ENCODE data around the gene WDR76. TPM values are rescaled to one million over a fixed set of nuclear protein-coding genes. Genes with fewer than 3 reads are reported as not detected.
"Not testable (repeated sequence)": the region's sequence is repeated elsewhere in the genome, so short reads cannot be mapped to it uniquely, and the experiment has no call there.

WDR76 gene
- polyA plus RNA-seq, 1 of the 3 experiments (the other 2 are of a cell fraction), result 1.8 TPM

DNA sequence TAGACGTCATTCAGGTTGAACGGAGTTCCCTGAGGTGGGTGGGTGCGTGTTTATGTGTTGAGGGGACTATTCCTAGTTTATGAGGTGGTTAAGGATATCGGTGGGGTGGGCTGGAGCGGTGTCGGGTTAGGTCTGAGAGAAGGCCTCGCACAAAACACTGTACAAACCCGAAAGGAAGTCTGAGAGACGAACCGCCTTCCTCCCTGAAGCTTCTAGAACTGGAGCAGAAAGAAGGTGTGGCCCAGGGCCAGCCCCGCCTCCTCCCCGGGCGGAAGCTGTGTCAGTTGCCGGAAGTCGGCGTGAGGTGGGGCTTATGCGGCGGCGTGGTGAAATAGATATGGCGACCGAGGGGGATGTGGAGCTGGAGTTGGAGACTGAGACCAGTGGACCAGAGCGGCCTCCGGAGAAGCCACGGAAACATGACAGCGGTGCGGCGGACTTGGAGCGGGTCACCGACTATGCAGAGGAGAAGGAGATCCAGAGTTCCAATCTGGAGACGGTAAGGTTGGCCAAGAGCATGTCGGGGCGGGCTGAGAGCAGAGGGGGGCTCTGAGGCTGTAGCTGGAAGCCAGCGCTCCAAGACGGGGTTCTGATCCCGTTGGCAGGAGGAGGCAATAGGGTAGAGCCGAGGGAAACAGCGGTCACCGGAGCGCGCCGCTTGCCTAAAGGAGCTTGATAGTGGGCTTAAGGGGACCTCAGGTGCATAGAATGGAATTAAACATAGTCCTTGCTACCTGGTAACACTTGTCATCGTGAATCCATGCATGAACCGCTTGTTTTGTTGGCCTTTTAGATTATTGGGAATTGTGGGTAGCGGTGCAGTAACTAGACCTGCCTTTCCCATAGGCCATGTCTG is 26.3 kb upstream of the WDR76 start, which contains the start of gene HYPK (continued):
- TF ChIP-seq, protein P1, sequence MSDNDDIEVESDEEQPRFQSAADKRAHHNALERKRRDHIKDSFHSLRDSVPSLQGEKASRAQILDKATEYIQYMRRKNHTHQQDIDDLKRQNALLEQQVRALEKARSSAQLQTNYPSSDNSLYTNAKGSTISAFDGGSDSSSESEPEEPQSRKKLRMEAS (IDR thresholded peaks at IDR 0.05; ENCODE audit: low read depth), result peak; percentile 93
- TF ChIP-seq FOSL2 (IDR thresholded peaks at IDR 0.05; ENCODE audit: borderline replicate concordance, low read depth), result no peak
- TF ChIP-seq FOXM1 (IDR thresholded peaks at IDR 0.05; ENCODE audit: low read depth), result no peak
- no peak for TF ChIP-seq RCOR1 (IDR thresholded peaks at IDR 0.05; ENCODE audit: low read length)
- no peak for TF ChIP-seq TCF12 (IDR thresholded peaks at IDR 0.05)
- TF ChIP-seq, protein P2, sequence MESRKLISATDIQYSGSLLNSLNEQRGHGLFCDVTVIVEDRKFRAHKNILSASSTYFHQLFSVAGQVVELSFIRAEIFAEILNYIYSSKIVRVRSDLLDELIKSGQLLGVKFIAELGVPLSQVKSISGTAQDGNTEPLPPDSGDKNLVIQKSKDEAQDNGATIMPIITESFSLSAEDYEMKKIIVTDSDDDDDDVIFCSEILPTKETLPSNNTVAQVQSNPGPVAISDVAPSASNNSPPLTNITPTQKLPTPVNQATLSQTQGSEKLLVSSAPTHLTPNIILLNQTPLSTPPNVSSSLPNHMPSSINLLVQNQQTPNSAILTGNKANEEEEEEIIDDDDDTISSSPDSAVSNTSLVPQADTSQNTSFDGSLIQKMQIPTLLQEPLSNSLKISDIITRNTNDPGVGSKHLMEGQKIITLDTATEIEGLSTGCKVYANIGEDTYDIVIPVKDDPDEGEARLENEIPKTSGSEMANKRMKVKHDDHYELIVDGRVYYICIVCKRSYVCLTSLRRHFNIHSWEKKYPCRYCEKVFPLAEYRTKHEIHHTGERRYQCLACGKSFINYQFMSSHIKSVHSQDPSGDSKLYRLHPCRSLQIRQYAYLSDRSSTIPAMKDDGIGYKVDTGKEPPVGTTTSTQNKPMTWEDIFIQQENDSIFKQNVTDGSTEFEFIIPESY (IDR thresholded peaks at IDR 0.05; ENCODE audit: borderline replicate concordance, low read depth), result no peak
- no peak for TF ChIP-seq TEAD4 (IDR thresholded peaks at IDR 0.05; ENCODE audit: borderline replicate concordance, insufficient read depth)
- peak in 1 of 2 experiments; percentile 42; a peak in 1 of 4 replicates for TF ChIP-seq EP300 (IDR thresholded peaks at IDR 0.05; ENCODE audit: borderline replicate concordance in 1 of 2, low read depth in 1 of 2, low read length in 1 of 2)
- no peak for TF ChIP-seq RXRA (IDR thresholded peaks at IDR 0.05; ENCODE audit: borderline replicate concordance, low read depth)
- TF ChIP-seq POLR2AphosphoS5 (IDR thresholded peaks at IDR 0.05; ENCODE audit: low read depth, low read length), result peak; percentile 95

DNA sequence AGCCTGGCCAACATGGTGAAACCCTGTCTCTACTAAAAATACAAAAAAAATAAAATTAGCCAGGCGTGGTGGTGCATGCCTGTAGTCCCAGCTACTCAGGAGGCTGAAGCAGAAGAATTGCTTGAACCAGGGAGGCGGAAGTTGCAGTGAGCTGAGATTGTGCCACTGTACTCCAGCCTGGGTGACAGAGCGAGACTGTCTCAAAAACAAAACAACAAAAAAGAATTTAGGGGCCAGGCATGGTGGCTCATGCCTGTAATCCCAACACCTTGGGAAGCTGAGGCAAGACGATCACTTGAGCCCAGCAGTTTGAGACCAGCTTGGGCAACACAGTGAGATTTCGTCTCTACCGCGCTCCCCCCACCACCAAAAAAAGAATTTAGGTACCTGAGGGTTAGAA is 24.1 kb upstream of the WDR76 start:
- not testable (repeated sequence) for H3K9me3 ChIP-seq; H3K27ac ChIP-seq (ENCODE audit: low read depth in 2 of 2, low read length in 1 of 2); H3K4me2 ChIP-seq; H2AFZ ChIP-seq (ENCODE audit: low read depth); H3K9me2 ChIP-seq; DNase-seq; H3K9ac ChIP-seq; H3K27me3 ChIP-seq (ENCODE audit: insufficient read depth); H3K4me3 ChIP-seq (ENCODE audit: low read depth in 2 of 2, low read length in 1 of 2); H4K20me1 ChIP-seq (ENCODE audit: insufficient read depth)
- peaks cover 0 to 13% of the 10 kb centered on the region in 2 experiments; a peak in 3 of 4 replicates for H3K4me1 ChIP-seq (ENCODE audit: control insufficient read depth in 1 of 2, insufficient read depth in 2 of 2, low read depth in 1 of 2, low read length in 1 of 2)
- ChIA-PET CTCF (interaction anchor here (0.7 to 0.9 kb wide), 2 partner anchors 20 to 98 kb away, joined by 3 to 4 read pairs; no protein-coding TSS in a partner anchor), POLR2A (interaction anchor here (0.6 kb wide), 1 partner anchor 46 kb away, joined by 5 read pairs; no protein-coding TSS in a partner anchor)
- peaks cover 28% of the 10 kb centered on the region for H3K79me2 ChIP-seq (ENCODE audit: insufficient read depth)
- H3F3A ChIP-seq (replicated peaks; ENCODE audit: insufficient read depth), result peaks cover 29% of the 10 kb centered on the region
- 98% methylated on average over 7 of the region's 7 CpGs for WGBS (ENCODE audit: low lambda C conversion rate)
- H3K36me3 ChIP-seq (replicated peaks in 1 of 2; ENCODE audit: control insufficient read depth in 1 of 2, insufficient read depth in 2 of 2, low read length in 1 of 2), result peaks cover 37 to 48% of the 10 kb centered on the region in 2 experiments

DNA sequence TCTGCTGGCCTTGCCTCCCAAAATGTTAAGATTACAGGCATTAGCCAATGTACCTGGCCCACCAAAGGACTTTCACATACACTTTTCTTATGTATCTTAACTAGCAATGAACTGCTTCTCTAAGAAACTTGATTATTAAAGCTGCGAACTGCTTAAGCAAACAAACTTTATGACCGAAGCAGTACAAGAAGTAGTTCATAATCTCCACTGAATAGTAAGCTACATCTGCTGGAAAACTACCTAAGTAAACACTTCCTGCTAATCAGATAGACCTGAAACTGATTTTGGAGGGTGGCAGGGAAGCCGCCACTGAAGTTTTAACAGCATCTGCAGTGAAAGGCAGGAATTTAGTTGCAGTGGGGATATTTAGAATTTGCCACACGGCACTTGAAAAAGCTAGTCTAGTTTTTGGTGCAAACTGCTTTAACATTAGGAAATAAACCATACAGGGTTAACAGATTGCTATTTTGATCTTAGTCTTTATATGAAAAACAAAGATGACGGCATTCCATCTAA is 18.3 kb upstream of the WDR76 start:
- Histone ChIP-seq H3K4me1 (ENCODE audit: control insufficient read depth in 1 of 2, insufficient read depth in 2 of 2, low read depth in 1 of 2, low read length in 1 of 2) (no peaks in the 10 kb centered on the region), H3K9ac (no peak overlapping the region), H3F3A (replicated peaks; ENCODE audit: insufficient read depth) (peaks cover 24% of the 10 kb centered on the region), H3K9me3 (no peaks in the 10 kb centered on the region), H3K36me3 (replicated peaks in 1 of 2; ENCODE audit: control insufficient read depth in 1 of 2, insufficient read depth in 2 of 2, low read length in 1 of 2) (peaks cover 58 to 80% of the 10 kb centered on the region in 2 experiments), H3K9me2 (no peaks in the 10 kb centered on the region), H3K27me3 (ENCODE audit: insufficient read depth) (no peaks in the 10 kb centered on the region), H3K4me3 (ENCODE audit: low read depth in 2 of 2, low read length in 1 of 2) (no peak overlapping the region), H2AFZ (ENCODE audit: low read depth) (no peak overlapping the region), H3K27ac (ENCODE audit: low read depth in 2 of 2, low read length in 1 of 2) (no peak overlapping the region), H3K79me2 (ENCODE audit: insufficient read depth) (no peaks in the 10 kb centered on the region), H4K20me1 (ENCODE audit: insufficient read depth) (no peaks in the 10 kb centered on the region), H3K4me2 (no peak overlapping the region)
- 89% methylated on average over 5 of the region's 5 CpGs for WGBS (ENCODE audit: low lambda C conversion rate)
- POLR2A ChIA-PET, result no interaction called here
- DNase-seq, result no peak
- CTCF ChIA-PET, result no interaction called here
- TF ChIP-seq, protein P1 (IDR thresholded peaks at IDR 0.05; ENCODE audit: low read depth), result no peak
- no peak for TF ChIP-seq MEF2A (IDR thresholded peaks at IDR 0.05; ENCODE audit: borderline replicate concordance, low read depth)
- no peak for TF ChIP-seq GABPA (IDR thresholded peaks at IDR 0.05; ENCODE audit: low read depth)
- TF ChIP-seq EP300 (IDR thresholded peaks at IDR 0.05; ENCODE audit: borderline replicate concordance in 1 of 2, low read depth in 1 of 2, low read length in 1 of 2), result no peak
- TF ChIP-seq, protein P2 (IDR thresholded peaks at IDR 0.05; ENCODE audit: borderline replicate concordance, low read depth), result no peak
- TF ChIP-seq FOXM1 (IDR thresholded peaks at IDR 0.05; ENCODE audit: low read depth), result no peak
- TF ChIP-seq YY1 (IDR thresholded peaks at IDR 0.05; ENCODE audit: low read depth), result no peak
- TF ChIP-seq NFIC (IDR thresholded peaks at IDR 0.05; ENCODE audit: borderline replicate concordance), result no peak
- TF ChIP-seq, protein P3, sequence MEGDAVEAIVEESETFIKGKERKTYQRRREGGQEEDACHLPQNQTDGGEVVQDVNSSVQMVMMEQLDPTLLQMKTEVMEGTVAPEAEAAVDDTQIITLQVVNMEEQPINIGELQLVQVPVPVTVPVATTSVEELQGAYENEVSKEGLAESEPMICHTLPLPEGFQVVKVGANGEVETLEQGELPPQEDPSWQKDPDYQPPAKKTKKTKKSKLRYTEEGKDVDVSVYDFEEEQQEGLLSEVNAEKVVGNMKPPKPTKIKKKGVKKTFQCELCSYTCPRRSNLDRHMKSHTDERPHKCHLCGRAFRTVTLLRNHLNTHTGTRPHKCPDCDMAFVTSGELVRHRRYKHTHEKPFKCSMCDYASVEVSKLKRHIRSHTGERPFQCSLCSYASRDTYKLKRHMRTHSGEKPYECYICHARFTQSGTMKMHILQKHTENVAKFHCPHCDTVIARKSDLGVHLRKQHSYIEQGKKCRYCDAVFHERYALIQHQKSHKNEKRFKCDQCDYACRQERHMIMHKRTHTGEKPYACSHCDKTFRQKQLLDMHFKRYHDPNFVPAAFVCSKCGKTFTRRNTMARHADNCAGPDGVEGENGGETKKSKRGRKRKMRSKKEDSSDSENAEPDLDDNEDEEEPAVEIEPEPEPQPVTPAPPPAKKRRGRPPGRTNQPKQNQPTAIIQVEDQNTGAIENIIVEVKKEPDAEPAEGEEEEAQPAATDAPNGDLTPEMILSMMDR (IDR thresholded peaks at IDR 0.05), result no peak
- TF ChIP-seq TAF1 (IDR thresholded peaks at IDR 0.05; ENCODE audit: borderline replicate concordance, low read depth, low read length), result no peak
- no peak for TF ChIP-seq POLR2AphosphoS5 (IDR thresholded peaks at IDR 0.05; ENCODE audit: low read depth, low read length)
- no peak for TF ChIP-seq RFX5 (IDR thresholded peaks at IDR 0.05; ENCODE audit: low read length)

Data from SK-N-SH (cell line).